HG03066 (cell line): ENCODE results near the gene CPLX3.

Experiments used
- ATAC-seq: cut with Tn5 transposase; IDR thresholded peaks from one replicate; pipeline ENCODE4 v1.9.1; 2021; ENCODE audit warnings: low read depth; ENCODE audit not compliant: unreplicated experiment

CPLX3 gene

GRCh38 chr15:74841891-74842373 lies 15.5 kb downstream of the CPLX3 start:
- no peak for ATAC-seq

- peak; percentile 95 for ATAC-seq
Observed at GRCh38 chr15:74842581-74843444, 16.4 kb downstream of the CPLX3 start, which contains the start of gene ULK3. Gene ULK3 (minus strand): TSS chr15:74843156. CDS start chr15:74843105, 51 bp downstream.

DNA sequence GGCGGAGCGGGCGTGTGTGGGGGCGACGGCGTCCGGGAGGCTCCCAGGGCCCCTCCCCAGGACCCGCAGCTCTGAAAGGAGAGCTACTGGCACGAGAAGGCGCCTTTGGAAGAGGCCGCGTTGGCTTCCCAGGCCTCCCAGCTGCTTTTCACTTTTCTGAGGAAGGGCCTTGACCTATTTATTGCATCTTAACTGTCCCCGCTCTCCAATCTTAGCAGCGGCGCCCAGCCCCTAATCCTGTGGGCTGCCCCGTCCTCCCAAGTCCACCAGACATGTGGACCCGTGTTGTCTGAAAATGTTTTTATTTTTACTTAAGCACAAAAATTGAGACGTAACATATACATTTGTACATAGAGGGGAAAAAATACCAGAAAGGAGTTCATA lies 17.0 kb downstream of the CPLX3 start:
- no peak for ATAC-seq

DNA sequence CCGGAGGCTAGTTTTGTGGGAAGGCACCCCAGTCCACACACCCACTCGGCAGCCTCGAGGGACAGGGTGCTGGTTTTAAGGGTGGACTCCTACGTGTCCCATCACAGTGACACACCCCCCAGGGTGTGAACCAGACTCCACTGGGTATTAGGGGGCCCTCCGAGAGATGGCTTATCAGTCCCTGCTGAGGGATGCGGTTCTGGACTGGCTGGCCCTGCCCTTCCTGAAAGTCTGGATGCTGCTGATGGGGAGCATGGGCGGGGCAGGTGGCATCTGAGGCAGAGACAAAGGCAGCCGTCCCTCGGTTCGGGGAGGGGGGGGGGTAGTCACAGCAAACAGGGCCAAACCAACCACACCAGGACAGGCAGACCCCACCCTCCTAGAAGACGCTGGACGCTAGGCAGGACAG lies 17.5 kb downstream of the CPLX3 start:
- no peak for ATAC-seq

DNA sequence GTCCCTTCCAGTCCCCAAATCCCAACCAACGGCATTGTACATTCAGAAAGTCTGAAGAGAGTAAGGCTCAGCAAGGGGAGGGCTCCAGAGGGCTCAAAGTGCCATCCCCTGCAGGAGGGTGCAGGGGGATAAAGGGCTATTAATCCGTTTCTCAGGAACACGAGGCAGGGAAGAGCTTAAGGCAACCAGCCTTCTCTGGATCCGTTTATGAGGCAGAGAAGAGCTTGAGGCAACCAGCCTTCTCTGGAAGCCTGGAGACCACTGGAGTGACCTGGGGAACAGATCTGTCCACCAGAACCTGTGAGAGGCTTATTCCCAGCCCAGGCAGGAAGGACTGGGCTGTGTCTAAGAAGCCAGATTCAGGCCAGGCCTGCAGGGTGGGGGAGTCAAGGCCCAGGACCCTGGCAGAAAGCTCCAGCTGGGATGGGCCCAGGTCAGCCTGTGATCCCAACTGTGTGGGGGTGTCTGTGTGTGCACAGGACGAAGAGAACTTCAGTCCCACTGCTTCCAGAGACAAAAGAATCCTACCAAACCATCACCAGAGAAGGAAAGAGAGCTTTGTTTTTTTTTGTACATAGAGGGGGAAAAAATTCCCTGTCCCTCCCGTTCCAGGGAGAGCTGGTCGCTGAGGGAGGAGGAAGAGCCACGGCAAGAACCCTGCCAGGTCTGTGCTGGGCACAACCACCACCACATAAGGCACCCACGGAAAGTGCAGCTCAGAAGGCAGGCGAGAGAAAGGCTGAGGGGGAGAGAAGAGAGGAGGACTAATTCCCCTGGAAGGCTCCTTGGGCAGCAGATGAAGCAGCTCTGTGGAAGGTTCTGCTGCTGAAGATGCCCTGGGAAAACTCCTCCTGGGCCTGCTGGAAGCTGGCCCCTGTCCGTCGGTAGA lies 18.1 kb downstream of the CPLX3 start:
- ATAC-seq, result no peak

DNA sequence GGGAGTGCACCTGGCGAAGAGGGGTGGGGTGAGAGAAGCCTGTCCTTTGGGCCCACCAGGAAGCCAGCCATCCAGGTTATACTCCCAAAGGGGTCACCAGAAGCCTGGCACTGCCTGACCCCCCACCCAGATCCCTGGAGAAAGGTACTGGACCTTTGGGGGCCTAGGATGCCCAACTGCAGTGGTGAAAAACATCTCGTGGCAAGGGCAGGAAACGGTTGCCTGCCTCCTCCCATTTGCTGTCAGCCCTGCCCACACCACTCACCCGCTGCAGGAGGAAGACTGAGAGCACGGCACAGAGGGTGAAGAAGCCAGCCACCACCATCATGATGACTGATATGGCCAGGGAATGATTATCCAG lies 18.8 kb downstream of the CPLX3 start:
- ATAC-seq, result no peak

- ATAC-seq, result no peak
Observed at GRCh38 chr15:74845581-74845980, 19.2 kb downstream of the CPLX3 start.

- no peak for ATAC-seq
Observed at GRCh38 chr15:74847432-74847831, 21.0 kb downstream of the CPLX3 start.

- ATAC-seq, result no peak
Observed at GRCh38 chr15:74850393-74850792, 24.0 kb downstream of the CPLX3 start.

GRCh38 chr15:74851960-74852359 lies 25.5 kb downstream of the CPLX3 start:
- ATAC-seq, result no peak

- no peak for ATAC-seq
Observed at GRCh38 chr15:74854453-74855022, 28.1 kb downstream of the CPLX3 start.

DNA sequence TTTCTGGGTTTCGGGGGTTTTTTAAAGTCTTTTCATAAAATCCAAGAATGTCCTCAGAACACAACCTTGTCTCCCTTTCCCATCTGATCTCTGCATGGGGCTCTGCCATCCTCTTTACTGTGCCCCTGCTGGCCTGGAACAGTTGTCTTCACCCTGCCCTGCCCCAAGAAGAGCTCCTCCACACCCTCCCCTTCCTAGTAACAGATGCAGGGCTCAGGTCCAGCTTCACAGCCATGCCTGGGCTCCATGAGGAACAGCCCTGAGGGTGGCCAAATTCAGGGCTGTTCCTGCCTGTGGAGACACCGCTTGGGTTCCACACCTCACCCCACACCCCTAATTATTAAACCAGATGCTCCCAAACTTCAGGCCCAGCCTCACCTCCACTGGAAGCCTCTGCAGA lies 29.4 kb downstream of the CPLX3 start:
- no peak for ATAC-seq

DNA sequence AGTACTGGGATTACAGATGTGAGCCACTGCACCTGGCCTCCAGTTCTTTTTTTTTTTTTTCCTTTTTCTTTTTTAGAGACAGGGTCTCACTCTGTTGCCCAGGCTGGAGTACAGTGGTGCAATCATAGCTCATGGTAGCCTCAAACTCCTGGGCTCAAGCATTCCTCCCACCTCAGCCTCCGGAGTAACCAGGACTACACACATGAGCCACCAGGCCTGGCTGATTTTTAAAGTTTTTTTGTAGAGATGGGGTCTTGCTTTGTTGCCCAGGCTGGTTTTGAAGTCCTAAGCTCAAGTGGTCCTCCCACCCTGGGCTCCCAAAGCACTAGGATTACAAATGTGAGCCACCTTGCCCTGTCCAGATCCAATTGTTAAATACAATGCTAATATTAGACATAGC lies 30.1 kb downstream of the CPLX3 start:
- no peak for ATAC-seq

DNA sequence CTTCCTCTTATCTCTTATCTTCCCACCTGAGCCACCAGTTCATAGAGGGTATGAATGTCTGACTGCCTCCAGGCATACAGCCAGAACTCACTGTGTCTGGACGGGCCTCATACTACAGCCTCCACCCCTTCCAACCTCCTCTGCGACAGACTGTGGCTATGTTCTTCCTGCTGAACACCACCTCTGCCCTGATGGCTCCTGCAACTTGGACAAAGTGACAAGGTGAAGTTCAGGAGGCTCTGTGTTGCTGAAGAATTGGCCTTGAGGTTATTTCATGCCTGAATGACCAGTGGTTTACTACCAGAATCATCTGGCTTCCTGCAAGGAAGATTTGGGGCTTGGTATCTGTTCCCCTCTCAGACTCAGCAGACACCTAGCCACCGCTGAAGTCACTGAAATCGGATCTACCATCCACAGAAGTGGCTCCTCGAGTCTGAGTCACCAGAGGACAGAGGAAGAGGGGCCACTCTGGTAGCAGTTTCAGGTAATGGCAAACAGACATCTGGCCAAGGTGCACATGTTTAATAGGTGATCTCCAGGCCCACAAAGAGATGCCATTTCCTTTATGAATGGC lies 30.7 kb downstream of the CPLX3 start:
- peak; percentile 79 for ATAC-seq

DNA sequence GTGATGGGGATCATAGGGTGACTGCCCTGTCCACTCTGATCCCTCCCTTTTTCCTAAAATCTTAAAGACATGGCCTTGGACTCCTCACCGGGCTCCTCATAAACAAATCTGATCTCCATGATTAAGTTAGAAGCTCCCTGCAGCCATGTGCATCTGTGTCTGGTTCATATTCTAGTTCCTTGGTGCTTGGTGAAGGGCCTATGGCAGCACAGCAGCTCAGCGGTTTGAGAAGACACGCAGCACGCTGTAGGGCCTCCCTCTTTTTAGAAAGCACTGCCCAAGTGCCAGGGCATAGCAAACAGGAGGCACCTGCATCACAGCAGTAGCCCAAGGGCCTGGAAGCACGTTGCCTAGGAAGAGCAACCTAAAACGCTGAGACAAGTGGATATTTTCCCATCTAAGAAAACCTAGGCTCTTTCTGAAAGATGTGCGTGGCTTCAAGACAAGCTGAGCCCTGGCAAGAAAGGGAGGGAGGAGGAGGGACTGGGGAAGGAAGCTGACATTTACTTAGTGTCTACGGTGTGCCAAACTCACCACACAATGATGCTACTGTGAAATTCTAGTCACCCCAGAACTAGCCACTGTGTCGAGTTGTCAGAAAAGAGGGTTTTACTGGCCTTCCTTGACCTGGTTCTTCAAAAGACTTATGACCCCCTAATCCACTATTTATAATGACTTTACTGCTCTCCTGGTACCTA lies 31.4 kb downstream of the CPLX3 start:
- peak; percentile 8 for ATAC-seq

GRCh38 chr15:74858369-74858740 lies 31.9 kb downstream of the CPLX3 start:
- ATAC-seq, result no peak

GRCh38 chr15:74863239-74864056 lies 37.0 kb downstream of the CPLX3 start:
- no peak for ATAC-seq

- no peak for ATAC-seq
Observed at GRCh38 chr15:74864296-74864695, 37.9 kb downstream of the CPLX3 start.

GRCh38 chr15:74865316-74865715 lies 38.9 kb downstream of the CPLX3 start:
- ATAC-seq, result no peak
